D721Med (cell line): ENCODE results near the gene SMIM10L2A.
"Not testable (repeated sequence)": the region's sequence is repeated elsewhere in the genome, so short reads cannot be mapped to it uniquely, and the experiment has no call there.

Source experiments
- DNase-seq: peaks from one replicate; pipeline ENCODE4 v3.0.0; 2011; ENCODE audit warnings: low spot score; ENCODE audit not compliant: insufficient read length
- FAIRE-seq: peaks from 2 replicates; lab custom pipeline; 2011; peaks lifted over from hg19 to GRCh38; lab: Jason Lieb, UNC
- CTCF ChIP-seq: IDR thresholded peaks from 2 replicates; pipeline ENCODE4 v1.5.1; 2012; ENCODE audit warnings: mild to moderate bottlenecking, control low read depth; ENCODE audit not compliant: insufficient read depth; ENCODE audit errors: missing control alignments

SMIM10L2A gene

GRCh38 chrX:135397652-135398051 lies 24.1 kb upstream of the SMIM10L2A start:
- FAIRE-seq (no peak), DNase-seq (no peak)

GRCh38 chrX:135403374-135403773 lies 18.4 kb upstream of the SMIM10L2A start:
- TF ChIP-seq CTCF, result no peak
- FAIRE-seq (no peak), DNase-seq (no peak)

More at GRCh38 chrX:135397652-135398051, 24.1 kb upstream of the SMIM10L2A start:
- TF ChIP-seq CTCF, result no peak

- FAIRE-seq, DNase-seq: not testable (repeated sequence)
Measured at GRCh38 chrX:135406428-135406827, 15.3 kb upstream of the SMIM10L2A start.

- TF ChIP-seq CTCF, result no peak
- FAIRE-seq, result no peak
- no peak for DNase-seq
Measured at GRCh38 chrX:135408794-135409193, 12.9 kb upstream of the SMIM10L2A start.

GRCh38 chrX:135410861-135411627 lies 10.7 kb upstream of the SMIM10L2A start:
- no peak for TF ChIP-seq CTCF
- no peak for FAIRE-seq
- DNase-seq, result no peak

- no peak for TF ChIP-seq CTCF
- FAIRE-seq (no peak), DNase-seq (no peak)
Measured at GRCh38 chrX:135411893-135412292, 9.9 kb upstream of the SMIM10L2A start.

GRCh38 chrX:135416546-135416945 lies 5.2 kb upstream of the SMIM10L2A start:
- no peak for DNase-seq
- no peak for TF ChIP-seq CTCF
- FAIRE-seq, result no peak
